ENCODE data around the gene DYRK4.

DNA sequence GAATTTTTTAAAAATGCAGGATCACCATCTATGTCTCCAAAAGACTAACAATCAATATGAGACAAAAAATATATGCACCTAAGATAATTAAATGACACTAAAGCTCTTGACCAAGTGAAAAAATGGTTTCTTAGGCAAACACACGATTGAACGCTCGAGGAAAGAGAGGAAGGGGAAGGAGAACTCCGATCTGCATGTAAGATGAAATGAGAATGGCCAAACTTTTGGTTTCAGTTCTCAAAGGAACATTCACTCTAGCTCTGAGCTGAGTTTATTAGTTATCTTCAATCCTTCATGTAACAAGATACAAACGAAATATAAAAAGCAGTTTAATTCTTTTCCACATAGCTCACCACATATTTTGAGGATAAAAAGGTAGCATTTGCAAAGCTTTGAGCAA, 2.8 kb downstream of the DYRK4 start:
- TF ChIP-seq CTCF (IDR thresholded peaks at IDR 0.05) (no peak), POLR2A (IDR thresholded peaks at IDR 0.05) (no peak)

Measured in heart left ventricle (tissue), 13 donors.